Activated CD8-positive, alpha-beta memory T cell treated with anti-CD3 and anti-CD28 coated beads, Interleukin-2, amount 10 ng/mL, durations not matched to agents 7 days and 5 days (primary cell): ENCODE data around the gene PF4V1. TPM values are rescaled to one million over a fixed set of nuclear protein-coding genes. Genes with fewer than 3 reads are reported as not detected.
A peak's percentile ranks its signal among the peaks of the same experiment; 100 is the strongest.

Source experiments
- ATAC-seq: fragments of 150-1000 bp; cut with Tn5 transposase; one replicate; pipeline ENCODE4 v1.10.0; 2021; ENCODE audit warnings: moderate library complexity
- CTCF ChIA-PET: fragments of 350-600 bp; sonication (Branson Sonifier 250); formaldehyde crosslinking; loops from one replicate; lab custom pipeline; 2021; ENCODE audit warnings: antibody characterized with exemption; lab: Charles Lee
- DNase-seq: peaks from one replicate; pipeline ENCODE4 v3.0.0-alpha.2; 2020
- H3K27ac Mint-ChIP-seq: one replicate; pipeline ENCODE4 v1.8.0; 2021; ENCODE audit warnings: mild to moderate bottlenecking, mixed read lengths
- H3K27me3 Mint-ChIP-seq: one replicate; pipeline ENCODE4 v1.8.0; 2021; ENCODE audit warnings: mixed read lengths
- H3K36me3 Mint-ChIP-seq: one replicate; pipeline ENCODE4 v1.8.0; 2021; ENCODE audit warnings: mild to moderate bottlenecking, mixed read lengths
- H3K4me1 Mint-ChIP-seq: one replicate; pipeline ENCODE4 v1.8.0; 2021; ENCODE audit warnings: mixed read lengths
- H3K4me3 Mint-ChIP-seq: one replicate; pipeline ENCODE4 v1.8.0; 2021; ENCODE audit warnings: mild to moderate bottlenecking, moderate library complexity, mixed read lengths
- H3K9me3 Mint-ChIP-seq: one replicate; pipeline ENCODE4 v1.8.0; 2022; ENCODE audit warnings: low read depth, mixed read lengths
- total RNA-seq, 2 experiments: library from RNA; stranded (reverse); gene quantifications; one replicate each; pipeline ENCODE4 v1.2.3, GENCODE V29; 2021

Gene PF4V1
- total RNA-seq, 2 experiments from 2014 or later: not detected

DNA sequence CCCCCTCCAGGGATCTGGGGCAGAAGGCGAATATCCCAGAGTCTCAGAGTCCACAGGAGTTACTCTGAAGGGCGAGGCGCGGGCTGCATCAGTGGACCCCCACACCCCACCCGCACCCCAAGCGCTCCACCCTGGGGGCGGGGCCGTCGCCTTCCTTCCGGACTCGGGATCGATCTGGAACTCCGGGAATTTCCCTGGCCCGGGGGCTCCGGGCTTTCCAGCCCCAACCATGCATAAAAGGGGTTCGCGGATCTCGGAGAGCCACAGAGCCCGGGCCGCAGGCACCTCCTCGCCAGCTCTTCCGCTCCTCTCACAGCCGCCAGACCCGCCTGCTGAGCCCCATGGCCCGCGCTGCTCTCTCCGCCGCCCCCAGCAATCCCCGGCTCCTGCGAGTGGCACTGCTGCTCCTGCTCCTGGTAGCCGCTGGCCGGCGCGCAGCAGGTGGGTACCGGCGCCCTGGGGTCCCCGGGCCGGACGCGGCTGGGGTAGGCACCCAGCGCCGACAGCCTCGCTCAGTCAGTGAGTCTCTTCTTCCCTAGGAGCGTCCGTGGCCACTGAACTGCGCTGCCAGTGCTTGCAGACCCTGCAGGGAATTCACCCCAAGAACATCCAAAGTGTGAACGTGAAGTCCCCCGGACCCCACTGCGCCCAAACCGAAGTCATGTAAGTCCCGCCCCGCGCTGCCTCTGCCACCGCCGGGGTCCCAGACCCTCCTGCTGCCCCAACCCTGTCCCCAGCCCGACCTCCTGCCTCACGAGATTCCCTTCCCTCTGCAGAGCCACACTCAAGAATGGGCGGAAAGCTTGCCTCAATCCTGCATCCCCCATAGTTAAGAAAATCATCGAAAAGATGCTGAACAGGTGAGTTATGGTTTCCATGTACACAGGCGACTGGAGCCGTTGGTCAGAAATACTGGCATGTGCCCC lies 16.3 kb downstream of the PF4V1 start, which contains the start of gene CXCL1:
Gene CXCL1, plus strand, starts transcription at position 264 of the 926 bp plus-strand sequence. Its CDS starts 78 bp downstream, at position 342.
- CTCF ChIA-PET: no interaction called here
- Mint-ChIP-seq H3K27ac (no peak within 1 kb of the TSS), H3K9me3 (no peaks in the 10 kb centered on the region), H3K4me1 (no peaks in the 10 kb centered on the region), H3K4me3 (no peak within 1 kb of the TSS), H3K36me3 (no peaks in the 10 kb centered on the region), H3K27me3 (peaks cover 19% of the 10 kb centered on the region)
- ATAC-seq: peak; percentile 23
- DNase-seq: no peak

DNA sequence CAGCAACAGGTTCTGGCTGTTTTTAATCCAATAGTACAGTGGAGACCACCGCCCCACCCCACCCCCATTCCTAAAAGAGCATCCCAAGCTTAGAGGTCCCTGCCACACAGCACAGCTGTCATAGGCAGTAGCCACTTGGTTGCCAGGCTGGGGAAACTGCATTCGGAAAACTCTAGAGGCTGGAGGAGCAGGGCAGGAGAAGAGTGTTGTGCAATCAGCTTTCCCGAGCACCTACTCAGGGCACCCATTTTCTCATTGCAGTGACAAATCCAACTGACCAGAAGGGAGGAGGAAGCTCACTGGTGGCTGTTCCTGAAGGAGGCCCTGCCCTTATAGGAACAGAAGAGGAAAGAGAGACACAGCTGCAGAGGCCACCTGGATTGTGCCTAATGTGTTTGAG lies 17.2 kb downstream of the PF4V1 start:
- H3K4me3 Mint-ChIP-seq: no peak overlapping the region
- no peaks in the 10 kb centered on the region for H3K36me3 Mint-ChIP-seq
- ATAC-seq: no peak
- no peak overlapping the region for H3K27ac Mint-ChIP-seq
- no peaks in the 10 kb centered on the region for H3K4me1 Mint-ChIP-seq
- CTCF ChIA-PET: no interaction called here
- no peak for DNase-seq
- no peaks in the 10 kb centered on the region for H3K9me3 Mint-ChIP-seq
- H3K27me3 Mint-ChIP-seq: peaks cover 19% of the 10 kb centered on the region

DNA sequence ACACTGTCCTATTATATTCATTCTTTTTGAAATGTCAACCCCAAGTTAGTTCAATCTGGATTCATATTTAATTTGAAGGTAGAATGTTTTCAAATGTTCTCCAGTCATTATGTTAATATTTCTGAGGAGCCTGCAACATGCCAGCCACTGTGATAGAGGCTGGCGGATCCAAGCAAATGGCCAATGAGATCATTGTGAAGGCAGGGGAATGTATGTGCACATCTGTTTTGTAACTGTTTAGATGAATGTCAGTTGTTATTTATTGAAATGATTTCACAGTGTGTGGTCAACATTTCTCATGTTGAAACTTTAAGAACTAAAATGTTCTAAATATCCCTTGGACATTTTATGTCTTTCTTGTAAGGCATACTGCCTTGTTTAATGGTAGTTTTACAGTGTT lies 17.7 kb downstream of the PF4V1 start:
- H3K36me3 Mint-ChIP-seq: no peaks in the 10 kb centered on the region
- CTCF ChIA-PET: no interaction called here
- H3K4me1 Mint-ChIP-seq: no peaks in the 10 kb centered on the region
- no peak overlapping the region for H3K27ac Mint-ChIP-seq
- DNase-seq (no peak), ATAC-seq (no peak)
- peaks cover 19% of the 10 kb centered on the region for H3K27me3 Mint-ChIP-seq
- no peak overlapping the region for H3K4me3 Mint-ChIP-seq
- no peaks in the 10 kb centered on the region for H3K9me3 Mint-ChIP-seq

DNA sequence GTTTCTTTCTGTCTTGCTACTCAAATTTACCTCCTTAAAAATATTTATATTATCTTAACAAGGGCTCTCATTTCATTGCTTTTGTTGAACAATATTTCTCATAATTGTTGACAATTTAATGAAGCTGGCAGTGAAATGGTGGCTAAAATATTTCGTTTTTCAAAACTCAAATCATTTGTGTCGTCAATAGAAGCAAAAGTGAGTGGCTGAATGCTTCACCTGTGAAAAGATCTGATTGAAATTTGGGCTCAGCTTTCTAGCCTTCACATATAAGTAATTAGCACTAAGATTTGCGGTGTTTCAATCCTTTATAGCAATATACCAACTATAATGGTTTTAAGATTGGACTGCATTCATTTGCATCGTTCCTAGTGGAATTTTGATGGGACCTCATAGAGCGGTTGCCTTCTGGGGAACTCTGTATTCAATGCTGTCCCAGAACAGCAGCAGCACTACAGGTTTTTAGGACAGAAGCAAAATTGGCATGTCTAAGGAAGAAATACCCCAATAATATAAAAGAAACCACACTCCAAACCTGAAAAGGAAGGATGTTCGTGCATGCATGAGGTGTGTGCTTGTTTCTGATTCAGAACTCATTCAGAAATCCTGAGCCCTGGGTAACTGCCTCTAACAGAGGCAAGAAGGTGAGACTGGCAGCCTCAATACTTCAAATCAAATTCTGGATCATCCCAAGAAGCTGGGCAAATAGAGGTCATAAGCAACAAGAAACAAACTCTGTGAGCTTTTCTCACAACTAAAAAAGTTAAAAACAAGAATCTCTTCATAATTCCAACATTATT lies 18.6 kb downstream of the PF4V1 start:
- Mint-ChIP-seq H3K9me3 (no peaks in the 10 kb centered on the region), H3K27me3 (peaks cover 19% of the 10 kb centered on the region), H3K36me3 (no peaks in the 10 kb centered on the region), H3K4me3 (no peak overlapping the region), H3K4me1 (no peaks in the 10 kb centered on the region), H3K27ac (no peak overlapping the region)
- DNase-seq (no peak), ATAC-seq (no peak)
- CTCF ChIA-PET: no interaction called here

DNA sequence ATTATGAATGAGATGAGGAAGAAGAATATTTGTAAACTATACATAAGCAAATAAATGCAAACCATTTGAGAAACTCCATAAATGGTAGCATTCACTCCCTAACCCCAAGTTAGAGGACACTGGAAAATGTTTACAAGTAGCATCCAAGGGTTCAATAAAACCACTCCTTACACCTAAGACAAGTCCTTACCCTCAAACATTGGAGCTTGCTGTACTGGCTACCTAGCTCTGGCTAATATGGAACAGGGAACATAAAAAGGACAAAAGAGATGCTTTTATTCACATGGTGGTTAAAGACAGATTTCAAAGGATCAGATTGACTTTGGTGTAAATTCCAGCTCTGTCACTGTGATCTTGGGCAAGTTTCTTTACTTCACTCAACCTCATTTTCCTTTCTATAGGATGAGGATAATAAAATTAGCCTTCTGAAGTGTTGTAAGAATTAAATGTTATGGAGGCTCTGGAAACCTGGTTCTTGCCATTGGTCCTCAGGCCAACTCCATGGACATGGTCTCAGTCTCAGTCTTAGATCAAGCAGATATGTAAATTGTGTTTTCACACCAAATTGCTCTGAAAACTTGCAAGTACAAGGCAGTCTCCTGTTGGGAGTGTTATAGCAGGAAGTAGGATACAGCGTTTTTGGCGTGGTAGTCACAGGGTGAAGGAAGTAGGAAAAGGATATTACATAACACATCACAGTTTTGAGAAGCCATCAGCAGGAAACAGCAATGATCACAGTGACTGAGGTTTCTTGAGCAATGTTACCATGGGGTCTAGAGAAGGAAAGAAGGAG lies 19.4 kb downstream of the PF4V1 start:
- CTCF ChIA-PET: no interaction called here

DNA sequence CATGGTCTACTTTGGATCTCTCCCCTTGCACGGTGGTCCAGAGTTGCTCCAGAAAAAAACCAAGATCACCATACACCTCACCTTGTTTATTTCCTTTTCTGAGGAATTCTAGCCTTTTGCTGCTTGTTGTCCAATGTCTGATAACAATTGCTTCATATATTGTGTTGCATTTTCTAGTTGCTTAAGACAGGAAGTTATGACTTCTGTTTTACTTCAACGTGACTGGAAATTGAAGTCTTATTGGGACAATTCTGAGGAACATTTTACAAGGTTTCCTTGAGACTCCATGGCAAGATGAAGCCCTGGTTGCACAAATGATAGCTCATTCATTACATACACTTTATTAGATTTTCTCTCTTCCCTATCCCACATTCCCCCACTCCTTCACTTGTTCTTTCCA lies 21.3 kb downstream of the PF4V1 start:
- Mint-ChIP-seq H3K4me1 (no peaks in the 10 kb centered on the region), H3K27me3 (peaks cover 7% of the 10 kb centered on the region), H3K4me3 (no peak overlapping the region), H3K9me3 (no peaks in the 10 kb centered on the region), H3K27ac (no peak overlapping the region), H3K36me3 (no peaks in the 10 kb centered on the region)
- CTCF ChIA-PET: no interaction called here
- ATAC-seq: no peak
- DNase-seq: no peak

More for the DNA sequence above, 19.4 kb downstream of the PF4V1 start:
- ATAC-seq: no peak
- DNase-seq: no peak
- H3K4me3 Mint-ChIP-seq: no peak overlapping the region
- peaks cover 19% of the 10 kb centered on the region for H3K27me3 Mint-ChIP-seq
- no peaks in the 10 kb centered on the region for H3K9me3 Mint-ChIP-seq
- no peaks in the 10 kb centered on the region for H3K4me1 Mint-ChIP-seq
- no peaks in the 10 kb centered on the region for H3K36me3 Mint-ChIP-seq
- H3K27ac Mint-ChIP-seq: no peak overlapping the region

DNA sequence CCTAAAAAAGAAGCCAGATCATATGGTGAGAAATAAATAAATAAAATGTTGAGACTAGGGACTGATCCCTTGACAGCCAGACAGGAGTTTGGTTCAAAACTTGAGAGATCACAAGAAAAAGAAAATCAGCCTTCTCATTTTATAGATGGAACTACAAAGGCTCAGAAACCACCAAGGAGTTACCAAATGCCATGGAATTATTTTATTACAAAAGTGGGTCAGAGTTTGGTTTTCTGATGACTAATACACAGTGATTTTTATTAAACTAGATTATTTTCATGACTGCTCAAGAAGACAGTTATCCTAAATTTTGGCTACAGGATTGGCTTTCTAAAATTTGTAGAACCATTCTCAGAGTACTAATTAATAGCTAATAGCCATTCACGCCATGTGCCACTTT lies 22.3 kb downstream of the PF4V1 start:
- H3K9me3 Mint-ChIP-seq: no peaks in the 10 kb centered on the region
- no peak for DNase-seq
- H3K27ac Mint-ChIP-seq: no peak overlapping the region
- H3K4me3 Mint-ChIP-seq: no peak overlapping the region
- ATAC-seq: no peak
- H3K27me3 Mint-ChIP-seq: no peaks in the 10 kb centered on the region
- no peaks in the 10 kb centered on the region for H3K36me3 Mint-ChIP-seq
- CTCF ChIA-PET: no interaction called here
- H3K4me1 Mint-ChIP-seq: no peaks in the 10 kb centered on the region

DNA sequence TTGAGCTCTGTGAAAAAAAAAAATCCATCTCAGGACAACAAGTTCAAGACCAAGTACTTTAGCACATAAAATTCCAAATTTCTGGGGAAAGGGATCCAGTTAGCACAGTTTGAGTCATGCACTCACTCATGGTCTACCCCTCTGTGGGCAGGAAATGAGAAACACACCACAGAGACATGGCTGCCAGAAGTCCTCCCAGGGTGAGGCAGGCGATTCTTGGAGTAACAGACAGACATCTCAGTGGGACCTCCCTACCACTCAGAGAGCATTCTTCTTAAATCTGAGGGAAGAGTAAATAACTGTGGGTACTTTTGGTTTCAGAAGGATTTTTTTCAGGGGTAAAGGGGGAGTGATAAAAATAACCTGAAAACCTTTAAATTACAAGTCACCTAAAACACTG lies 30.2 kb downstream of the PF4V1 start:
- Mint-ChIP-seq H3K27me3 (no peaks in the 10 kb centered on the region), H3K36me3 (no peaks in the 10 kb centered on the region), H3K9me3 (no peaks in the 10 kb centered on the region), H3K4me1 (peaks cover 2% of the 10 kb centered on the region), H3K4me3 (no peak overlapping the region), H3K27ac (no peak overlapping the region)
- DNase-seq (no peak), ATAC-seq (no peak)
- CTCF ChIA-PET: no interaction called here

DNA sequence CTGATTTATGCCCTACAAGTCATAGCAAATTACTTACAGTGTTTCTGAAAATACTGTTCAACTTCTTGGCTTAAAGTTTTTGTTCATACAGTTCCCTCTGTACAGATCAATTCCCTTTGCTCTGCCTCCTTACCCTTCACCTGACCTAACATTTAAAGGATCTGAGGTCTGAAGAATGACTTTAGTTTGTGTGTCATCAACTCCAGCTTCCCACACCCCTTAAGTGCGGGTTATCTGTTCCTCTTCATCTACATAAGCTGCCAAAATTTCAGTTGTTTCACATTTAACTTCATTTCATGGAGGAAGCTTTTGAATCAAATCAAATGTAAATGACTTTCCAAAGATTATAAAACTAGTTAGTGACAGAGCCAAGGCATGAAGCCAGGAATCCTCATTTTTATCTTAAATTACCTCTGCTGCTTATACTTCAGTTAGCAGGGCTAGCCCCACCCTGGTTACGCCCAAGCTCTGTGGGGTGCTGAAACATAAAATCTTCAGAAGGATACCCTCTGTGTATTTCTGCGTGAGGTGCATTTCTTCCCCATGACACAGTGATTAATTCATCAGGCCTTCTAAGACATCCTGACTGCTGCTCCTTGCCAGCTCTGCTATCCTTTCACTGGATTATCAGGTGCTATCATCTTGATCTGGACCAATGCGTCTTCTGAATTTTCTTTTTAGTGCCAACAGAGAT lies 32.6 kb downstream of the PF4V1 start:
- Mint-ChIP-seq H3K4me3 (no peak overlapping the region), H3K4me1 (peaks cover 2% of the 10 kb centered on the region), H3K9me3 (no peaks in the 10 kb centered on the region), H3K36me3 (no peaks in the 10 kb centered on the region), H3K27ac (no peak overlapping the region), H3K27me3 (no peaks in the 10 kb centered on the region)
- CTCF ChIA-PET: no interaction called here
- ATAC-seq: no peak
- no peak for DNase-seq

DNA sequence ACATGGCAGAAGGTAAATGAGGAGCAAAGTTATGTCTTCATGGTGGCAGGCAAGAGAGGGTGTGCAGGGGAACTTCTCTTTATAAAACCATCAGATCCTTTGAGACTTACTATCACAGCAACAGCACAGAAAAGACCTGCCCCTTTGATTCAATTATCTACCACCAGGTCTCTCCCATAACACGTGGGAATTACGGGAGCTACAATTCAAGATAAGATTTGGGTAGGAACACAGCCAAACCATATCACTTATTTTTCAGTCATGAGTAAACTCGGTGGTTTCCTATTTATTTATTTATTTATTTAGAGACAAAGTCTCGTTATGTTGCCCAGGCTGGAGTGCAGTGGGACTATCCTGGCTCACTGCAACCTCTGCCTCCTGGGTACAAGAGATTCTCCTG lies 38.2 kb downstream of the PF4V1 start:
- ATAC-seq: no peak
- H3K36me3 Mint-ChIP-seq: no peaks in the 10 kb centered on the region
- H3K4me1 Mint-ChIP-seq: no peaks in the 10 kb centered on the region
- H3K9me3 Mint-ChIP-seq: no peaks in the 10 kb centered on the region
- CTCF ChIA-PET: no interaction called here
- no peak overlapping the region for H3K4me3 Mint-ChIP-seq
- no peak overlapping the region for H3K27ac Mint-ChIP-seq
- no peak for DNase-seq
- H3K27me3 Mint-ChIP-seq: no peaks in the 10 kb centered on the region

DNA sequence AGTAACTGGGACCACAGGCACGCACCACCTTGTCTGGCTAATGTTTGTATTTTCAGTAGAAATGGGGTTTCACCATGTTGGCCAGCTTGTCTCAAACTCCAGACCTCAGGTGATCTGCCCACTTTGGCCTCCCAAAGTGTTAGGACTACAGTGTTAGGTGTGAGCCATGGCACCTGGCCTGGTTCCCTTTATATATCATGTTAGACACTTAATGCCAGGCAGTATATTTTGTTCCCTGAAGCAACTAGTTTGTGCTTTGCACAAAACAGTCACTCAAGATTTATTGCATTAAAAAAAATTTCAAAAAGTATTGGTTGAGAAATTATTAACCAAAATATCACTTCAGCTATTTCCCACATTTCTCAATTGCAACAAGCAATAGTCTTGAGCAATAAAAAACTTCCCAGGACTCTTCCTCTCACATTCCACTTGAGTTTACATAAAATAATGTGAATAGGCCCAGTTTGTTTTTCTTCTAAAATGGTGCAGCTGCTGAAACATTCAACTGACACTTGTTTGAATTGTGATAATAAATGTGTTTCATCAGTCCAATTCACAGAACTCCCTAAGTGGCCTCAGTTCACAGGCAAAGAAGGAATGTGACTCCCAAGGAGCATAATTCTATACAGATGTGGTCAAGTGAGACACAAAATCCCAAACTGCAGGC lies 38.8 kb downstream of the PF4V1 start:
- H3K9me3 Mint-ChIP-seq: no peaks in the 10 kb centered on the region
- no peaks in the 10 kb centered on the region for H3K4me1 Mint-ChIP-seq
- no peaks in the 10 kb centered on the region for H3K36me3 Mint-ChIP-seq
- H3K27ac Mint-ChIP-seq: no peak overlapping the region
- H3K4me3 Mint-ChIP-seq: no peak overlapping the region
- DNase-seq (no peak), ATAC-seq (no peak)
- H3K27me3 Mint-ChIP-seq: no peaks in the 10 kb centered on the region
- CTCF ChIA-PET: no interaction called here

DNA sequence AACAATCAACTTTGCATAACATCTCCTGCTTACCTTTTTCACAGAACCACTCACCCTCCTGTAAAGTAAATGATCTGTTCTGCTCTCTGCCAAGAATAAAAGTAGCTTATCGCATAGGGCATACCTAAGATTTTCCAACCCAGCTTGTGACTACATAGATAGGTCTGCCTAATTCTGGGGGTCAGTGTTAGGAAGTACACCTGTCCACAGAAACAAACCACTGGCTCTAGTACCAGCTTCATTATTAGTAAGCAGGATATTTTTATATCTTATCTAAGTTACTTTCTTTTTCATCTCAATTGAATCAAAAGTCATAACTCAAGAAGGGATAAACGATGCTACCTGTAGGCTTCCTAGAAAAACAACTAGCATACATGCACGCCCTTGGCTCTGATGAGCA lies 39.9 kb downstream of the PF4V1 start:
- H3K4me1 Mint-ChIP-seq: no peaks in the 10 kb centered on the region
- H3K9me3 Mint-ChIP-seq: no peaks in the 10 kb centered on the region
- no peak overlapping the region for H3K4me3 Mint-ChIP-seq
- H3K27me3 Mint-ChIP-seq: no peaks in the 10 kb centered on the region
- DNase-seq: no peak
- CTCF ChIA-PET: no interaction called here
- H3K27ac Mint-ChIP-seq: no peak overlapping the region
- no peak for ATAC-seq
- H3K36me3 Mint-ChIP-seq: no peaks in the 10 kb centered on the region
